ACHN (cell line): ENCODE results near the gene PCDHA6.
"Not testable (repeated sequence)": the region's sequence is repeated elsewhere in the genome, so short reads cannot be mapped to it uniquely, and the experiment has no call there.

Experiments
- DNase-seq: peaks from one replicate; pipeline ENCODE4 v3.0.0-alpha.2; 2015
- in situ Hi-C: cut with HindIII; loops from 2 replicates; pipeline ENCODE4 v1.10.0; 2017; ENCODE audit warnings: low sequenced_read_pairs, low pct_ligation_motif_present, low pct_unique_long_range_greater_than_20kb

PCDHA6 gene

GRCh38 chr5:140808889-140809291 is 18.9 kb upstream of the PCDHA6 start:
- in situ Hi-C loops, result no loop called here
- no peak for DNase-seq

- DNase-seq, result peak; percentile 47
- in situ Hi-C loops, result no loop called here
These were observed 6.1 kb upstream of the PCDHA6 start, which contains the start of gene PCDHA5 for GRCh38 chr5:140821375-140822280. Gene PCDHA5 (plus strand): TSS chr5:140821613.

GRCh38 chr5:140822281-140822629 is 5.5 kb upstream of the PCDHA6 start:
- in situ Hi-C loops, result no loop called here
- DNase-seq, result no peak

- in situ Hi-C loops, DNase-seq: not testable (repeated sequence)
These were observed 4.8 kb upstream of the PCDHA6 start for GRCh38 chr5:140822969-140823368.

- in situ Hi-C loops, result no loop called here
- no peak for DNase-seq
These were observed 4.3 kb upstream of the PCDHA6 start for GRCh38 chr5:140823475-140823874.

GRCh38 chr5:140828362-140828737 is 590 bp downstream of the PCDHA6 start:
- DNase-seq, result no peak
- in situ Hi-C loops, result no loop called here

- in situ Hi-C loops, result not testable (repeated sequence)
These were observed 2.0 kb downstream of the PCDHA6 start for GRCh38 chr5:140829511-140830501.

GRCh38 chr5:140833993-140834392 is 6.2 kb downstream of the PCDHA6 start, which contains the start of gene PCDHA7:
Gene PCDHA7 (plus strand): TSS chr5:140834269. CDS start chr5:140834384, 115 bp downstream.
- in situ Hi-C loops, result no loop called here

More at GRCh38 chr5:140829511-140830501, 2.0 kb downstream of the PCDHA6 start:
- not testable (repeated sequence) for DNase-seq

GRCh38 chr5:140834439-140835008 is 6.8 kb downstream of the PCDHA6 start:
- DNase-seq, in situ Hi-C loops: not testable (repeated sequence)

More at GRCh38 chr5:140833993-140834392, 6.2 kb downstream of the PCDHA6 start, which contains the start of gene PCDHA7:
- peak; percentile 8 for DNase-seq

- DNase-seq, result no peak
- in situ Hi-C loops, result no loop called here
These were observed 8.1 kb downstream of the PCDHA6 start for GRCh38 chr5:140835622-140836510.

GRCh38 chr5:140840978-140841962 is 13.5 kb downstream of the PCDHA6 start, which contains the start of gene PCDHA8:
Gene PCDHA8 (plus strand): TSS chr5:140841187. CDS start chr5:140841322, 135 bp downstream.
- DNase-seq, result no peak
- in situ Hi-C loops, result no loop called here

GRCh38 chr5:140842798-140843733 is 15.3 kb downstream of the PCDHA6 start:
- no peak for DNase-seq
- in situ Hi-C loops, result no loop called here

GRCh38 chr5:140848139-140849102 is 20.7 kb downstream of the PCDHA6 start, which contains the start of gene PCDHA9:
Gene PCDHA9 (plus strand): TSS chr5:140848382. CDS start chr5:140848496, 114 bp downstream.
- in situ Hi-C loops, DNase-seq: not testable (repeated sequence)
